ENCODE results near the gene PPP2R5B.

DNA sequence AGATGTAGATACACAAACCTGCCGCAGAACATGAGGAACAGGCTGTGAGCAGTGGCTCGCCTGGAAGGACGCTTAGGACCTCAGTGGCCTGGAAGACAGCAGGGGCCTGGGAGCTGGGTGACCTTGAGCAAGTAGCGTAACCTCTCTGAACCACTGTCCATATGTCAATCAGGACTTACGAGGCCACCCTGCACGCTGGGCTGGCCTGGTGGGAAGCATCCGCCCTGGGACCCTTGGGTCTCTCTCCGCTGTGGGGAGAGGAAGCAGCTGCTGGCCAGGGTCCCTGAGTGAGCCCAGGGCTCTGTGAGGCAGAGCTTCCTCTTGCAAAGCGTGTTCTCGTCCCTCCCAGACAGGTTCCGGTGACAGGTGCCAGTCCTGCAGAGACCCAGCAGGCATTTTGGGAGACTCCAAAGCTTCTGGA lies 32.1 kb upstream of the PPP2R5B start:
- TF ChIP-seq, protein P1, sequence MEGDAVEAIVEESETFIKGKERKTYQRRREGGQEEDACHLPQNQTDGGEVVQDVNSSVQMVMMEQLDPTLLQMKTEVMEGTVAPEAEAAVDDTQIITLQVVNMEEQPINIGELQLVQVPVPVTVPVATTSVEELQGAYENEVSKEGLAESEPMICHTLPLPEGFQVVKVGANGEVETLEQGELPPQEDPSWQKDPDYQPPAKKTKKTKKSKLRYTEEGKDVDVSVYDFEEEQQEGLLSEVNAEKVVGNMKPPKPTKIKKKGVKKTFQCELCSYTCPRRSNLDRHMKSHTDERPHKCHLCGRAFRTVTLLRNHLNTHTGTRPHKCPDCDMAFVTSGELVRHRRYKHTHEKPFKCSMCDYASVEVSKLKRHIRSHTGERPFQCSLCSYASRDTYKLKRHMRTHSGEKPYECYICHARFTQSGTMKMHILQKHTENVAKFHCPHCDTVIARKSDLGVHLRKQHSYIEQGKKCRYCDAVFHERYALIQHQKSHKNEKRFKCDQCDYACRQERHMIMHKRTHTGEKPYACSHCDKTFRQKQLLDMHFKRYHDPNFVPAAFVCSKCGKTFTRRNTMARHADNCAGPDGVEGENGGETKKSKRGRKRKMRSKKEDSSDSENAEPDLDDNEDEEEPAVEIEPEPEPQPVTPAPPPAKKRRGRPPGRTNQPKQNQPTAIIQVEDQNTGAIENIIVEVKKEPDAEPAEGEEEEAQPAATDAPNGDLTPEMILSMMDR (IDR thresholded peaks at IDR 0.05 in 2 of 3, conservative IDR thresholded peaks at IDR 0.05 in 1 of 3; ENCODE audit: insufficient read depth in 2 of 3, low read depth in 1 of 3, low read length in 3 of 3), result no peak
- TF ChIP-seq, protein P2, sequence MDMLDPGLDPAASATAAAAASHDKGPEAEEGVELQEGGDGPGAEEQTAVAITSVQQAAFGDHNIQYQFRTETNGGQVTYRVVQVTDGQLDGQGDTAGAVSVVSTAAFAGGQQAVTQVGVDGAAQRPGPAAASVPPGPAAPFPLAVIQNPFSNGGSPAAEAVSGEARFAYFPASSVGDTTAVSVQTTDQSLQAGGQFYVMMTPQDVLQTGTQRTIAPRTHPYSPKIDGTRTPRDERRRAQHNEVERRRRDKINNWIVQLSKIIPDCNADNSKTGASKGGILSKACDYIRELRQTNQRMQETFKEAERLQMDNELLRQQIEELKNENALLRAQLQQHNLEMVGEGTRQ (CRISPR knock-in tag; IDR thresholded peaks at IDR 0.05), result no peak
- TF ChIP-seq SRSF1 (IDR thresholded peaks at IDR 0.05; ENCODE audit: low read depth, low read length) (no peak), EGR1 (conservative IDR thresholded peaks at IDR 0.05) (no peak), NCOA1 (IDR thresholded peaks at IDR 0.05; ENCODE audit: low read depth) (no peak), CBFB (CRISPR knock-in tag; IDR thresholded peaks at IDR 0.05) (no peak), MAZ (CRISPR knock-in tag; conservative IDR thresholded peaks at IDR 0.05 in 1 of 2, IDR thresholded peaks at IDR 0.05 in 1 of 2) (no peak), ZNF384 (IDR thresholded peaks at IDR 0.05; ENCODE audit: low read depth, low read length) (no peak)
- TF ChIP-seq, protein P3, sequence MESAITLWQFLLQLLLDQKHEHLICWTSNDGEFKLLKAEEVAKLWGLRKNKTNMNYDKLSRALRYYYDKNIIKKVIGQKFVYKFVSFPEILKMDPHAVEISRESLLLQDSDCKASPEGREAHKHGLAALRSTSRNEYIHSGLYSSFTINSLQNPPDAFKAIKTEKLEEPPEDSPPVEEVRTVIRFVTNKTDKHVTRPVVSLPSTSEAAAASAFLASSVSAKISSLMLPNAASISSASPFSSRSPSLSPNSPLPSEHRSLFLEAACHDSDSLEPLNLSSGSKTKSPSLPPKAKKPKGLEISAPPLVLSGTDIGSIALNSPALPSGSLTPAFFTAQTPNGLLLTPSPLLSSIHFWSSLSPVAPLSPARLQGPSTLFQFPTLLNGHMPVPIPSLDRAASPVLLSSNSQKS (CRISPR knock-in tag; IDR thresholded peaks at IDR 0.05), result no peak
